Adipocyte (in vitro differentiated cells): ENCODE data around the gene SORCS1.

Source experiments
- DNase-seq: peaks from one replicate; pipeline ENCODE4 v3.0.0-alpha.2; 2015; ENCODE audit warnings: low read depth
- H3K27me3 ChIP-seq: replicated peaks from 2 replicates; pipeline ENCODE4 v1.7.0; 2013; ENCODE audit warnings: mild to moderate bottlenecking, low read length, moderate library complexity; ENCODE audit not compliant: control insufficient read depth, insufficient read depth
- H3K36me3 ChIP-seq: 2 replicates; pipeline ENCODE4 v1.7.0; 2013; ENCODE audit warnings: low read length, mild to moderate bottlenecking, moderate library complexity; ENCODE audit not compliant: control insufficient read depth, insufficient read depth, severe bottlenecking
- H3K4me1 ChIP-seq: 2 replicates; pipeline ENCODE4 v1.7.0; 2013; ENCODE audit warnings: mild to moderate bottlenecking, low read length, moderate library complexity; ENCODE audit not compliant: control insufficient read depth, insufficient read depth
- H3K4me3 ChIP-seq: 2 replicates; pipeline ENCODE4 v1.7.0; 2013; ENCODE audit warnings: mild to moderate bottlenecking, low read length, moderate library complexity
- H3K9ac ChIP-seq: 2 replicates; pipeline ENCODE4 v1.7.0; 2013; ENCODE audit warnings: mild to moderate bottlenecking, low read length, moderate library complexity
- H3K9me3 ChIP-seq: 2 replicates; pipeline ENCODE4 v1.7.0; 2013; ENCODE audit warnings: mild to moderate bottlenecking, low read length, moderate library complexity; ENCODE audit not compliant: control insufficient read depth

SORCS1 gene

GRCh38 chr10:106764360-106764759 is 400.1 kb downstream of the SORCS1 start:
- Histone ChIP-seq H3K9me3 (no peaks in the 10 kb centered on the region), H3K27me3 (peaks cover 5% of the 10 kb centered on the region), H3K4me3 (no peak overlapping the region), H3K36me3 (no peaks in the 10 kb centered on the region), H3K9ac (no peak overlapping the region), H3K4me1 (no peaks in the 10 kb centered on the region)
- DNase-seq: no peak

- H3K27me3 ChIP-seq: peaks cover 11% of the 10 kb centered on the region
- H3K9me3 ChIP-seq: no peaks in the 10 kb centered on the region
- no peaks in the 10 kb centered on the region for H3K36me3 ChIP-seq
- no peaks in the 10 kb centered on the region for H3K4me1 ChIP-seq
- H3K4me3 ChIP-seq: no peak overlapping the region
- no peak for DNase-seq
- H3K9ac ChIP-seq: no peak overlapping the region
These were observed 402.6 kb downstream of the SORCS1 start for GRCh38 chr10:106761906-106762305.

DNA sequence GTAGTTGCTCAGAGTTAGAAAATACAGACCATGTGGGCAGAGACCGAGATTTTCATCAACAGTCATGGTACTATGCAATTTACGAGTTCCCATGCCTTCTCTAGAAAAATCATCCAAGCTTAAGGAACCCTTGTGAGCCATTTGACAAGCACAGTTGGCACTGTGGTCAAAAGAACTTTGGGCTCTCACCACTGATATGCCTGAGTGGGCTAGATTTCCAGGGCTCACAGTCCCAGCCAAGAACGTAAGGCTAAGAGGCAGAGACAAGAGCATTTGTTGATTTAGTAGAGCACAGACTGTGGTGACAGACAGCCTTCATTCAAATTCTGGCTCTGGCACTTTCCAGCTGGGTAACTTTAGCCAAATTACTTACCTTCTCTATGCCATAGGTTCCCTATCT is 407.0 kb downstream of the SORCS1 start:
- no peaks in the 10 kb centered on the region for H3K36me3 ChIP-seq
- H3K9me3 ChIP-seq: no peaks in the 10 kb centered on the region

GRCh38 chr10:106751091-106751490 is 413.4 kb downstream of the SORCS1 start:
- H3K4me1 ChIP-seq: no peaks in the 10 kb centered on the region

More for the DNA sequence above, 407.0 kb downstream of the SORCS1 start:
- DNase-seq: no peak
- Histone ChIP-seq H3K4me1 (no peaks in the 10 kb centered on the region), H3K4me3 (no peak overlapping the region), H3K9ac (no peak overlapping the region), H3K27me3 (peaks cover 6% of the 10 kb centered on the region)

DNA sequence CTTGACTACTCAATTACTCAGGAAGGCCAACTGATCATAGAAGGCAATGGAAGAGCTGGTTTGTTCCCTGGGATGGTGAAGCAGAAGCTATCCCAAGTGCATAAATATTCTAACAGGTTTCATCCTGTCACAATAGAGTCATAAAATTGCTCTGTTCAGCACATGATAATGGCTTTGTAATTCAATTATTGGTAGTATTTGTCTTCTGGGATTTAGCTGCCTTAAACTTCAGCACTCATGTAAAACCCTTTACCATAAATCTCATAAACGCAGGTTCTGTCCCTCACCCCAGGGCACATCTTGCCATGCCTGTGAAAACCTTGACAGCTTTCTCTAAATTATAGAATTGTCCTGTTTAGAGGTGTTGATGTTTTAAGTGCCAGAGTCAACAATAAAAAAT is 417.6 kb downstream of the SORCS1 start:
- Histone ChIP-seq H3K27me3 (no peaks in the 10 kb centered on the region), H3K9ac (no peak overlapping the region), H3K9me3 (no peaks in the 10 kb centered on the region), H3K36me3 (no peaks in the 10 kb centered on the region), H3K4me3 (no peak overlapping the region), H3K4me1 (no peaks in the 10 kb centered on the region)
- no peak for DNase-seq

More at GRCh38 chr10:106751091-106751490, 413.4 kb downstream of the SORCS1 start:
- H3K9me3 ChIP-seq: no peaks in the 10 kb centered on the region
- H3K36me3 ChIP-seq: no peaks in the 10 kb centered on the region
- H3K27me3 ChIP-seq: no peaks in the 10 kb centered on the region
- H3K9ac ChIP-seq: no peak overlapping the region
- no peak for DNase-seq
- no peak overlapping the region for H3K4me3 ChIP-seq

- H3K27me3 ChIP-seq: no peaks in the 10 kb centered on the region
- DNase-seq: no peak
These were observed 423.4 kb downstream of the SORCS1 start for GRCh38 chr10:106741006-106741530.

DNA sequence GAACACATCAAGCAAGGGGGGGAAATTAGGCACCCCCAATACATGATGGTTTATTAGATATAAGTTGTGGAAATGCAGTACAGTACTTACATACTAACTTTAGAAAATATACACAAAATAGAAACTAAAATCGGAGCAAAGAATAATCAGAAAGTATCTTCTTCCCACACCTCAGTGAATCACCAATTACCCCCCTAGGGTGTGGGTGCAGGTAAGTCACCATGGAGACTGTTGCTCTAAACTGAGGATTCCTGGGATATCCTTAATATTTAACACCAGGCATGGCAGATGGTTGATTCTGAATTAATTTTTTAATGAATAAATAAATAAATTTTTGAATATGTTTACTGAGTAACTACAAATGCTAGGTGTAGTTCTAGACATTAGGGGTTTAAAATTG is 424.4 kb downstream of the SORCS1 start:
- no peaks in the 10 kb centered on the region for H3K9me3 ChIP-seq
- no peak for DNase-seq
- H3K4me1 ChIP-seq: no peaks in the 10 kb centered on the region
- H3K4me3 ChIP-seq: no peak overlapping the region
- no peak overlapping the region for H3K9ac ChIP-seq
- no peaks in the 10 kb centered on the region for H3K27me3 ChIP-seq
- no peaks in the 10 kb centered on the region for H3K36me3 ChIP-seq

More at GRCh38 chr10:106741006-106741530, 423.4 kb downstream of the SORCS1 start:
- H3K36me3 ChIP-seq: no peaks in the 10 kb centered on the region
- no peaks in the 10 kb centered on the region for H3K4me1 ChIP-seq
- H3K9me3 ChIP-seq: no peaks in the 10 kb centered on the region
- H3K9ac ChIP-seq: no peak overlapping the region
- H3K4me3 ChIP-seq: no peak overlapping the region

DNA sequence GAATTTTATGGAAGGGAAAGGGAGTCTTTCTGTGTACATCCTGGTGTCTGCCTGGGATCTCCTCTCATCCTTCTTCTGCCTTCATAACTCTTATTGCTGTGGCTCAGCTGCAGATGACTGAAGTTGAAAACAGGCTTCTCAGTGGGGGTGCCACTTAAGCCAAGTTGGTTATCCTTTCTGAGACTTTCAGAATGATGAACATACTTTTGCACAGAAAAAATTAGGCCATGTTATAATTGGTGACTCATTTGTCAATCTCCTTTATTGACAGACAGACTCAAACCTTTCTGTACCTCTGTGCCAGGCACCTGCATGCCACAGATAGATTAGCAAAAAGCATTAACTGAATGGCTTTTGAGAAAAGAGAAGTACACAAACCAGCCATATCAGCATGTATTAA is 430.3 kb downstream of the SORCS1 start:
- DNase-seq: no peak

GRCh38 chr10:106728232-106728631 is 436.3 kb downstream of the SORCS1 start:
- Histone ChIP-seq H3K4me3 (no peak overlapping the region), H3K4me1 (no peaks in the 10 kb centered on the region), H3K36me3 (no peaks in the 10 kb centered on the region), H3K27me3 (no peaks in the 10 kb centered on the region), H3K9ac (no peak overlapping the region), H3K9me3 (no peaks in the 10 kb centered on the region)
- DNase-seq: no peak

More for the DNA sequence above, 430.3 kb downstream of the SORCS1 start:
- Histone ChIP-seq H3K36me3 (no peaks in the 10 kb centered on the region), H3K27me3 (no peaks in the 10 kb centered on the region), H3K4me1 (no peaks in the 10 kb centered on the region), H3K4me3 (no peak overlapping the region), H3K9ac (no peak overlapping the region), H3K9me3 (no peaks in the 10 kb centered on the region)

DNA sequence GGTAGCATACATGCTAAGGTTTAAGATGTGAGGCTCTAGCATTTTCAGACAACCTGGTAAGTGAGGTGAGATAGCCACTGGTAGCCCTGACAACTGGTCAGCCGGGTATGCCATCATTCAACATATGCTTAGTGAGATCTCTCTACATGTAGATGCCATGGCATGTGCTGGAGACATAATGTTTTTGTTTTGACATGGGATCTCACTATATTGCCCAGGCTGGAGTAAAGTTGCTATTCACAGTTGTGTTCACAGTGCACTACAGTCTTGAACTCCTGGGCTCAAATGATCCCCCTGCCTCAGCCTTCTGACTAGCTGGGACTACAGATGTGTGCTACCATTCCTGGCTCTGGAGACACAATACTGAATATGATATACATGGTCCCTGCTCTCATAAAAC is 437.3 kb downstream of the SORCS1 start:
- H3K9me3 ChIP-seq: no peaks in the 10 kb centered on the region
- no peaks in the 10 kb centered on the region for H3K4me1 ChIP-seq
- no peaks in the 10 kb centered on the region for H3K27me3 ChIP-seq
- H3K9ac ChIP-seq: no peak overlapping the region
- DNase-seq: no peak
- no peak overlapping the region for H3K4me3 ChIP-seq
- H3K36me3 ChIP-seq: no peaks in the 10 kb centered on the region

DNA sequence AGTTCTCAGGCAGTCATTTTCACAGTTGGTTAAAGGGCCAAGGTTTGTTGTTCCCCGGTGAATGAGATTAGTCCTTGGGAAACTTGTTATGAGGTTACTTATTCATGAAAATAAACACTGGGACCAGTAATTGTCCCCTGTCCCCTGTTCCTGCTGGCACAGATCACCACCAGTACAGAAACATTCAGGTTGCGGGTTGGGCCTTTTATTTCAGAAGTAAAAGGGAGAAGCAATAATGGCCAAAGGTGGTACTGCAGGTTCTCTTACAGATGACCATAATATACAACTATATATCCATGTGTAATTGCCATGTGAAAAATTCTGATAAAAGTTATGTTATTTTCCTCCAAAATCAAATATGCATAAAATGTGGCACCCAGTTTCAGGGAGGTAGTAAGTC is 442.0 kb downstream of the SORCS1 start:
- no peak overlapping the region for H3K9ac ChIP-seq
- no peak overlapping the region for H3K4me3 ChIP-seq
- H3K36me3 ChIP-seq: no peaks in the 10 kb centered on the region
- no peaks in the 10 kb centered on the region for H3K9me3 ChIP-seq
- no peaks in the 10 kb centered on the region for H3K27me3 ChIP-seq
- no peak for DNase-seq
- H3K4me1 ChIP-seq: no peaks in the 10 kb centered on the region

DNA sequence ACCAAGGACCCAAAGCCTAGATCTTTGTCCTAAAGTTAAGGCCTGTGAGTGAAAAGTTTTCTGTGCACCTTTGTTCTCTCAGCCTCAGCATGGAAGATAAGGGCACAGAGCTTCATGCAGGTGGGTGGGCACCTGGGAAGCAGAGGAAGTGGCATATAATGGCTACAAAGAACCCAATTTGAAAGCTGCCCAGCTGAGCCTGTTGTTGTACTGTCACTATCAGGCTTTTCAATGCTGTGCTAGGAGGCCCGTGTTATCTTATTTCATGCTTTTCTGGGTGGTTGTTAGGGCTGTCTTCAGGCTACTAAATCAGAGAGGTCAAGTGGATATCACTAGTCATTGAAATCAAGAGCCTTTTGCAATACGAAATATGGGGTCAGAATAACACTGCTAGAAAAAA is 443.8 kb downstream of the SORCS1 start:
- Histone ChIP-seq H3K4me3 (no peak overlapping the region), H3K9ac (no peak overlapping the region), H3K27me3 (no peaks in the 10 kb centered on the region), H3K36me3 (no peaks in the 10 kb centered on the region), H3K4me1 (no peaks in the 10 kb centered on the region), H3K9me3 (no peaks in the 10 kb centered on the region)
- no peak for DNase-seq
